Left ventricle myocardium inferior (tissue), 1 donor: ENCODE data around the gene PYCARD. TPM values are rescaled to one million over a fixed set of nuclear protein-coding genes. Genes with fewer than 3 reads are reported as not detected.

Experiments
- DNase-seq: peaks from one replicate; pipeline ENCODE4 v3.0.0-alpha.2; 2020
- H3K27ac ChIP-seq: fragments of 200-600 bp; replicated peaks from 2 replicates; pipeline ENCODE4 v1.8.0; 2021
- H3K27me3 ChIP-seq: fragments of 200-600 bp; 2 replicates; pipeline ENCODE4 v1.8.0; 2021; ENCODE audit warnings: low read depth
- H3K36me3 ChIP-seq: fragments of 200-600 bp; 2 replicates; pipeline ENCODE4 v1.8.0; 2021
- H3K4me1 ChIP-seq: fragments of 200-600 bp; 2 replicates; pipeline ENCODE4 v1.8.0; 2021
- H3K4me3 ChIP-seq: fragments of 200-600 bp; 2 replicates; pipeline ENCODE4 v1.8.0; 2021; ENCODE audit warnings: mild to moderate bottlenecking, moderate library complexity
- H3K9me3 ChIP-seq: fragments of 200-600 bp; replicated peaks from 2 replicates; pipeline ENCODE4 v1.8.0; 2021
- CTCF ChIP-seq: fragments of 200-600 bp; IDR thresholded peaks from 2 replicates; pipeline ENCODE4 v1.8.0; 2021; ENCODE audit warnings: antibody characterized with exemption, mild to moderate bottlenecking, borderline replicate concordance
- intact Hi-C: fragments of 100-400 bp; cut with micrococcal nuclease; formaldehyde crosslinking; loops from one replicate; pipeline ENCODE4 v1.11.0; 2022
- total RNA-seq: library from RNA; stranded (reverse); fragmentation: NEBNext Ultra II Directional; extraction: Animal tissue kit (Norgen Biotek cat#: 25700); gene quantifications from one replicate; pipeline ENCODE4 v1.2.1, GENCODE V29; 2021
- donor health status: DM: no; HTN: yes; CAD: no; lungs with severe emphysema.

The PYCARD gene
- total RNA-seq, 1 donor from 2014 or later, result 5.3 TPM

DNA sequence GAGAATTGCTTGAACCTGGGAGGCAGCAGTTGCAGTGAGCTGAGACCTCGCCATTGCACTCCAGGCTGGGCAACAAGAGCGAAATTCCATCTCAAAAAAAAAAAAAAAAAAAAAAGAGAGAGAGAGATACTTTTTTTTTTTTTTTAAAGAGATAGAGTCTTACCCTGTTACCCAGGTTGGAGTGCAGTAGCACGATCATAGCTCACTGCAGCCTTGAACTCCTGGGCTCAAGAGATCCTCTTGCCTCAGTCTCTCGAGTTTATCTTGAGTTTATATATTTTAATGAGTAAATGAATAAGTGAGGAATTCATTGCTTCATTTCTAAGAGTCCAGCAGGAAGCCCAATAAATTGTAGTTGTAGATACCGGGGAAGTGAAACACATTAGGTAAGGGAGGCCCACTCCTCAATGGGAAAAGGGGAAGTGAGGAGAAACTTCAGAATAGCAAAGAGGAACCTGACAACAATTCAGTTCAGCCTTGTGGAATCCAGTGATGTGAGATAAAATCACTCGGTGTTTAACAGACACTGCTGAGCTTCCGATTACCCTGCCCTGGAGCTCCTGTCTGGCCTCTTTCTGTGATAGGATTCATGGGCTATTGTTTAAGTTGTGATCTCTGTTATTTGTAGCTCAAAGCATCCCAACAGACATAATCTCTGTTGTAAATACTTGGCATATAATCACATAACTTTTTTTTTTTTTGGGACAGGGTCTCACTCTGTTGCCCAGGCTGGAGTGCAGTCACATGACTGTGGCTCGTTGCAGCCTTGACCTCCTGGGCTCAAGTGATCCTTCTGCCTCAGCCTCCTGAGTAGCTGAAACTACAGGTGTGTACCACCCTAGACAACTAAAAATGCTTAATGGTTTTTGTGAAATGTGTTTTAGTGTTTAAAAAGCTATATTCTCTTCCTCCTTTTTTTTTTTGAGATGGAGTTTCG is 41.4 kb upstream of the PYCARD start:
- Histone ChIP-seq H3K4me1 (no peaks in the 10 kb centered on the region), H3K9me3 (no peaks in the 10 kb centered on the region), H3K36me3 (no peaks in the 10 kb centered on the region), H3K4me3 (no peak overlapping the region), H3K27me3 (peaks cover 64% of the 10 kb centered on the region), H3K27ac (no peak overlapping the region)
- no peak for TF ChIP-seq CTCF
- no peak for DNase-seq
- intact Hi-C loops, result no loop called here

- Histone ChIP-seq H3K4me1 (no peaks in the 10 kb centered on the region), H3K9me3 (no peaks in the 10 kb centered on the region), H3K27me3 (peaks cover 46% of the 10 kb centered on the region), H3K27ac (no peak overlapping the region), H3K4me3 (no peak overlapping the region), H3K36me3 (no peaks in the 10 kb centered on the region)
- intact Hi-C loops, result no loop called here
- no peak for DNase-seq
- no peak for TF ChIP-seq CTCF
Observed at GRCh38 chr16:31242206-31242605, 39.6 kb upstream of the PYCARD start.

DNA sequence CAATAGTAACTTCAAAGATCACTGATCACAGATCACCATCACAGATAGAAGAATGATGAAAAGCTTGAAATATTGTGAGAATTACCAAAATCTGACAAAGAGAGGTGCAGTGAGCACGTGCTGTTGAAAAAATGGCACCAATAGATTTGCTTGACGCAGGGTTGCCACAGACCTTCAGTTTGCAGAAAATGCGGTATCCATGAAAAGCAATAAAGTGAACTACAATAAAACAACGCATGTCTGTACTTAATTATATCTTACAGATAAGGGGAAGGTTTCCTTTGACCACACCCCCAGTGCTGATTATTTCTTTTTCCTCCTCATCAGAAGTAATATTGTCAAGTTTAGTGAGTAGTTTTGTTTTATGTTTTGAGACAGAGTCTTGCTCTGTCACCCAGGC is 35.5 kb upstream of the PYCARD start:
- Histone ChIP-seq H3K4me3 (no peak overlapping the region), H3K27me3 (peaks cover 15% of the 10 kb centered on the region), H3K27ac (no peak overlapping the region), H3K4me1 (no peaks in the 10 kb centered on the region), H3K9me3 (peaks cover 13% of the 10 kb centered on the region), H3K36me3 (no peaks in the 10 kb centered on the region)
- DNase-seq, result no peak
- TF ChIP-seq CTCF, result no peak
- intact Hi-C loops, result no loop called here

DNA sequence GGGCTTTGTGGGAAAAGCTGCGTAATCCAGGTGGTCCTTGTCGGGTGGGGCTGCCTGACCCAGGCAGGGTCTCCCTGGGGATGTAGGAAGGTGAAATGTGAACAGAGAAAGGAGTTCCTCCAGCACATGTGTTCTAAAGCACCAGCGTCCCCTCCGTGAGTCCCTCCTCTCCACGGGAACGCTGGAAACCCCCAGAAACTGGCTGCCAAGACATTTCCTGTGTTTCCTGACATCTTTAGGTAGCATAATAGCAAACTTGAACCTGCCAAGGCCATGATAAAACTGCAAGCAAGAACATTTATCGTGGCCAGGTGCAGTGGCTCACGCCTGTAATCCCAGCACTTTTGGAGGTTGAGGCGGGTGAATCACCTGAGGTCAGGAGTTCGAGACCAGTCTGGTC is 26.9 kb upstream of the PYCARD start:
- Histone ChIP-seq H3K4me3 (no peak overlapping the region), H3K4me1 (peaks cover 16% of the 10 kb centered on the region), H3K9me3 (peaks cover 1% of the 10 kb centered on the region), H3K27me3 (no peaks in the 10 kb centered on the region), H3K27ac (no peak overlapping the region), H3K36me3 (no peaks in the 10 kb centered on the region)
- intact Hi-C loops, result no loop called here
- TF ChIP-seq CTCF, result no peak
- no peak for DNase-seq

DNA sequence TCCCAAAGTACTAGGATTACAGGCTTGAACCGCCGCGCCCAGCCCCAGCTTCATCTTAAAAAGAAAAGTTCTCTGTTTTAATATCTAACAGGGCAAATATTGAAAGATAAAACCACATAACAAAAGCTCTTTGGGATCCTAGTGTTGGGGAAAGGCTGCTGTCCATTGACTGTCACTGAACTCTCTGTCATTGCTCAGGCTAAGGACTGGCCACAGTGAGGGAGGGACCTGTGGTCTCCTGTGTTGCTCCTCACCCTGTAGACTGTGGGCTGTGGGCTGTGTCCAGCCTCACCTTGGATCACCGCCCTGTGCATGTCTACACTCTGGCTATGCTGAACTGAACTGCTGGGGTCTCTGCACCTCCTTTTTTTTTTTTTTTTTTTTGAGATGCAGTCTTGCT is 25.6 kb upstream of the PYCARD start:
- no peaks in the 10 kb centered on the region for H3K27me3 ChIP-seq
- no peak overlapping the region for H3K27ac ChIP-seq
- no peaks in the 10 kb centered on the region for H3K36me3 ChIP-seq
- H3K4me1 ChIP-seq, result peaks cover 16% of the 10 kb centered on the region
- no peak for TF ChIP-seq CTCF
- intact Hi-C loops, result no loop called here
- H3K9me3 ChIP-seq, result no peaks in the 10 kb centered on the region
- no peak for DNase-seq
- H3K4me3 ChIP-seq, result no peak overlapping the region
